Natural killer cell (primary cell): ENCODE data around the gene C3. TPM values are rescaled to one million over a fixed set of nuclear protein-coding genes. Genes with fewer than 3 reads are reported as not detected.

Source experiments
- ATAC-seq, 3 donors: fragments of 150-1000 bp in 2 of 3; fragments of 200-7000 bp in 1 of 3; cut with Tn5 transposase; 1 replicate in 1 of 3; 2 replicates in 2 of 3; pipeline ENCODE4 v1.10.0; 2021; ENCODE audit warnings: mild to moderate bottlenecking in 2 of 3, moderate library complexity in 2 of 3
- DNase-seq, 2 donors: peaks; one replicate each; pipeline versions ENCODE4 v3.0.0 to v3.0.0-alpha.2; 2013 to 2021; ENCODE audit warnings: mixed read lengths in 1 of 2
- H3K27ac ChIP-seq: one replicate; pipeline ENCODE4 v1.5.1; 2013; ENCODE audit warnings: mild to moderate bottlenecking, low read length
- H3K27me3 ChIP-seq: one replicate; pipeline ENCODE4 v1.6.1; 2013; ENCODE audit warnings: low read length; ENCODE audit not compliant: control insufficient read depth, insufficient read depth
- H3K36me3 ChIP-seq: one replicate; pipeline ENCODE4 v1.6.1; 2013; ENCODE audit warnings: low read length; ENCODE audit not compliant: control insufficient read depth, insufficient read depth
- H3K4me1 ChIP-seq: one replicate; pipeline ENCODE4 v1.6.1; 2013; ENCODE audit warnings: low read length; ENCODE audit not compliant: control insufficient read depth, insufficient read depth
- H3K4me3 ChIP-seq: one replicate; pipeline ENCODE4 v1.5.1; 2013; ENCODE audit warnings: low read length
- H3K9me3 ChIP-seq: one replicate; pipeline ENCODE4 v1.6.1; 2013; ENCODE audit warnings: low read length; ENCODE audit not compliant: control insufficient read depth, insufficient read depth
- H3K27ac Mint-ChIP-seq, 2 donors: one replicate each; pipeline ENCODE4 v1.8.0; 2022; ENCODE audit warnings: mild to moderate bottlenecking in 2 of 2, mixed read lengths in 2 of 2, moderate library complexity in 1 of 2
- H3K27me3 Mint-ChIP-seq, 2 donors: one replicate each; pipeline ENCODE4 v1.8.0; 2022; ENCODE audit warnings: low read depth in 2 of 2, mixed read lengths in 2 of 2
- H3K36me3 Mint-ChIP-seq: one replicate; pipeline ENCODE4 v1.8.0; 2022; ENCODE audit warnings: mixed read lengths
- H3K4me1 Mint-ChIP-seq, 2 donors: one replicate each; pipeline ENCODE4 v1.8.0; 2022; ENCODE audit warnings: mixed read lengths in 2 of 2
- H3K4me3 Mint-ChIP-seq: one replicate; pipeline ENCODE4 v1.8.0; 2022; ENCODE audit warnings: mild to moderate bottlenecking, moderate library complexity, mixed read lengths
- H3K9me3 Mint-ChIP-seq, 2 donors: one replicate each; pipeline ENCODE4 v1.8.0; 2022; ENCODE audit warnings: mixed read lengths in 2 of 2
- WGBS: methylation state at CpG from one replicate; pipeline ENCODE4 v1.1.7; 2013; ENCODE audit warnings: missing lambda C conversion rate; ENCODE audit not compliant: insufficient coverage; 5-methylcytosine and 5-hydroxymethylcytosine counted together
- intact Hi-C: fragments of 100-400 bp; cut with micrococcal nuclease; formaldehyde crosslinking; loops from one replicate; pipeline ENCODE4 v1.14.2; 2022
- total RNA-seq, 4 donors: library from RNA; stranded (reverse); fragments of 120-200 nt in 1 of 4; gene quantifications; one replicate each; pipeline versions ENCODE4 v1.2.3 to v1.2.4, GENCODE V29; 2013 to 2022
- TF ChIP-seq, protein P1 (sequence below): fragments of 200-600 bp; IDR thresholded peaks from one replicate; pipeline ENCODE4 v1.8.0; 2022; ENCODE audit warnings: antibody characterized with exemption

The C3 gene
- total RNA-seq, 3 donors from 2014 or later (not counting 1 experiment from before 2014, with no cell fraction given) = 0.38 to 5.5 TPM; not detected in 1

GRCh38 chr19:6745965-6746364 is 25.5 kb upstream of the C3 start:
- H3K36me3 Mint-ChIP-seq = no peaks in the 10 kb centered on the region
- no peak for ATAC-seq
- TF ChIP-seq, protein P1, sequence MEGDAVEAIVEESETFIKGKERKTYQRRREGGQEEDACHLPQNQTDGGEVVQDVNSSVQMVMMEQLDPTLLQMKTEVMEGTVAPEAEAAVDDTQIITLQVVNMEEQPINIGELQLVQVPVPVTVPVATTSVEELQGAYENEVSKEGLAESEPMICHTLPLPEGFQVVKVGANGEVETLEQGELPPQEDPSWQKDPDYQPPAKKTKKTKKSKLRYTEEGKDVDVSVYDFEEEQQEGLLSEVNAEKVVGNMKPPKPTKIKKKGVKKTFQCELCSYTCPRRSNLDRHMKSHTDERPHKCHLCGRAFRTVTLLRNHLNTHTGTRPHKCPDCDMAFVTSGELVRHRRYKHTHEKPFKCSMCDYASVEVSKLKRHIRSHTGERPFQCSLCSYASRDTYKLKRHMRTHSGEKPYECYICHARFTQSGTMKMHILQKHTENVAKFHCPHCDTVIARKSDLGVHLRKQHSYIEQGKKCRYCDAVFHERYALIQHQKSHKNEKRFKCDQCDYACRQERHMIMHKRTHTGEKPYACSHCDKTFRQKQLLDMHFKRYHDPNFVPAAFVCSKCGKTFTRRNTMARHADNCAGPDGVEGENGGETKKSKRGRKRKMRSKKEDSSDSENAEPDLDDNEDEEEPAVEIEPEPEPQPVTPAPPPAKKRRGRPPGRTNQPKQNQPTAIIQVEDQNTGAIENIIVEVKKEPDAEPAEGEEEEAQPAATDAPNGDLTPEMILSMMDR = no peak

DNA sequence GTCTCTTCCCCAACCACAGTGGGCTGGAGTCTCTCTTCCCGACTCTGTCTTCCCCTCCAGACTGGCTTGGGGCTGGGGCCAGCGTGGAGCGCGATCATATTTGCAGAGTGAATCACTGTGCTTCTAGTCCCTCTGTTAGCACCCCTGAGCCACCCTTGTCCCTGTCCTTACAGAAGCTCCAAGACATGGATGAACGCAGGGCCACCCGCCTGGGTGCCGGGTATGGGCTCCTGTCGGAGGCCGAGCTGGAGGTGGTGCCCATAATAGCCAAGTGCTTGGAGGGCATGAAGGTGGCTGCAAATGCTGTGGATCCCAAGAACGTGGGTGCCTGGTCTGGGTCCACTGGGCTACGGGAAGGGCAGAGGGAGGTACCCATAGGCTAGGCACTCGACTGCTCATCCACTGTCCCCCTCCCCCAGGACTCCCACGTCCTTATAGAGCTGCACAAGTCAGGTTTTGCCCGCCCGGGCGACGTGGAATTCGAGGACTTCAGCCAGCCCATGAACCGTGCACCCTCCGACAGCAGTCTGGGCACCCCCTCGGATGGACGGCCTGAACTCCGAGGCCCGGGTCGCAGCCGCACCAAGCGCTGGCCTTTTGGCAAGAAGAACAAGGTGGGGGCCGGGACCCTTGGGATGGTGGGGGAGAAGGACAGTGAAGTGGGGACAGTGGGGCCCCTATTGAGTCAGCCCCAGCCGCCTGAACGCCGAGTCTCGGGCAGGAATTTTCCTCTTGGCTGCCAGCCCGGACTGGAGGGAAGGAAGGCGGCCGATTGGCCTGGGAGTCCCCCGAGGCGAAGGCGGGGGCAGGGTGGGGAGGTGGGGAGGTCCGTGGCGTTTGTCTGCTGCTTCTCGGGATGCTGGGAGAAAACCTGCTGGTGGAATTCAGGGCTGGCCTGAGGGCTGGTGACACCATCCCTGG is 24.2 kb upstream of the C3 start:
- H3K4me3 Mint-ChIP-seq = peak overlapping the region; percentile 4

More at GRCh38 chr19:6745965-6746364, 25.5 kb upstream of the C3 start:
- DNase-seq = no peak
- Histone ChIP-seq H3K27me3 (no peaks in the 10 kb centered on the region), H3K9me3 (no peaks in the 10 kb centered on the region), H3K27ac (no peak overlapping the region), H3K4me3 (no peak overlapping the region), H3K36me3 (peaks cover 6% of the 10 kb centered on the region), H3K4me1 (peaks cover 3% of the 10 kb centered on the region)
- H3K4me1 Mint-ChIP-seq = no peaks in the 10 kb centered on the region
- H3K27me3 Mint-ChIP-seq = no peaks in the 10 kb centered on the region
- H3K9me3 Mint-ChIP-seq = no peaks in the 10 kb centered on the region
- intact Hi-C loops = no loop called here
- WGBS = 94% methylated on average over 18 of the region's 24 CpGs
- H3K4me3 Mint-ChIP-seq = no peak overlapping the region
- no peak overlapping the region for H3K27ac Mint-ChIP-seq

GRCh38 chr19:6743714-6744380 is 23.4 kb upstream of the C3 start:
- Histone ChIP-seq H3K9me3 (no peaks in the 10 kb centered on the region), H3K4me3 (no peak overlapping the region), H3K36me3 (peaks cover 5% of the 10 kb centered on the region), H3K4me1 (peaks cover 23% of the 10 kb centered on the region), H3K27me3 (no peaks in the 10 kb centered on the region), H3K27ac (no peak overlapping the region)
- Mint-ChIP-seq H3K27ac (no peak overlapping the region), H3K36me3 (no peaks in the 10 kb centered on the region), H3K27me3 (no peaks in the 10 kb centered on the region), H3K9me3 (no peaks in the 10 kb centered on the region), H3K4me3 (peak overlapping the region; percentile 4), H3K4me1 (peaks cover 5 to 13% of the 10 kb centered on the region in 2 donors)
- WGBS = 95% methylated on average over 15 of the region's 15 CpGs
- no peak for ATAC-seq
- intact Hi-C loops = no loop called here
- TF ChIP-seq, protein P1 = no peak
- no peak for DNase-seq

More for the DNA sequence above, 24.2 kb upstream of the C3 start:
- H3K9me3 Mint-ChIP-seq = no peaks in the 10 kb centered on the region
- ATAC-seq = no peak
- TF ChIP-seq, protein P1 = no peak
- H3K27me3 Mint-ChIP-seq = no peaks in the 10 kb centered on the region
- H3K36me3 Mint-ChIP-seq = no peaks in the 10 kb centered on the region
- Histone ChIP-seq H3K27me3 (no peaks in the 10 kb centered on the region), H3K9me3 (no peaks in the 10 kb centered on the region), H3K4me3 (no peak overlapping the region), H3K27ac (no peak overlapping the region), H3K4me1 (peaks cover 16% of the 10 kb centered on the region), H3K36me3 (peaks cover 5% of the 10 kb centered on the region)
- DNase-seq = no peak
- intact Hi-C loops = no loop called here
- no peak overlapping the region for H3K27ac Mint-ChIP-seq
- 91% methylated on average over 41 of the region's 41 CpGs for WGBS
- peaks cover 0 to 6% of the 10 kb centered on the region in 2 donors for H3K4me1 Mint-ChIP-seq
